GM21381 (cell line): Measurements from ENCODE around the gene FAM8A1.

Source experiments
- ATAC-seq: cut with Tn5 transposase; IDR thresholded peaks from one replicate; pipeline ENCODE4 v1.9.1; 2021; ENCODE audit warnings: mild to moderate bottlenecking, moderate library complexity; ENCODE audit not compliant: unreplicated experiment

FAM8A1 gene

GRCh38 chr6:17656644-17657043 lies 56.5 kb downstream of the FAM8A1 start:
- no peak for ATAC-seq
